Retinal pigment epithelial cell (primary cell): ENCODE measurements around the gene LMNTD1.
A peak's percentile ranks its signal among the peaks of the same experiment; 100 is the strongest.

Experiments used
- DNase-seq: peaks from one replicate; pipeline ENCODE4 v3.0.0-alpha.2; 2010; ENCODE audit warnings: low read depth
- H3K4me3 ChIP-seq: 2 replicates; pipeline ENCODE4 v1.5.1; 2011; ENCODE audit warnings: mild to moderate bottlenecking, low read length, control low read depth, moderate library complexity
- TF ChIP-seq, protein P1 (sequence below): conservative IDR thresholded peaks from 2 replicates; pipeline ENCODE4 v1.5.1; 2011; ENCODE audit warnings: low read depth, low read length, control low read depth, inconsistent platforms

The LMNTD1 gene

DNA sequence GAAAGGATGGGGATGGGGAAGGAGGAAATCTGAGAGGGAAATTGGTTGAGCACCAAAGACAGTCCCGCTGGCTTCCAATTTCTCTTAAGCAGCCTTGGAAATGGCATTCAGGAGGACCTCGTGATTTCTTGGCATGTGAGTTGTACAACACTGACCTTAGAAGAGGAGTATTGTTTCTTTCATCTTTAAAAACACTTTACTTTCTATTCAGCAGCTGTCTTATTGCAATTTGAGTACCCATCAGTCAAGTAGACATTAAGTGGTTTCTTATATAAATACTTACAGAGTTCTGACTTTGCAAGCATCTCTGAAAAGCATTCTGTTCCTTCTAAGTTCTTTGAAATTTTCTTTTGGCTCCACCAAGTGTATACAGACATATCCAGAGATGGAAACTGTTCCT, 83.2 kb downstream of the LMNTD1 start:
- DNase-seq = no peak
- TF ChIP-seq, protein P1, sequence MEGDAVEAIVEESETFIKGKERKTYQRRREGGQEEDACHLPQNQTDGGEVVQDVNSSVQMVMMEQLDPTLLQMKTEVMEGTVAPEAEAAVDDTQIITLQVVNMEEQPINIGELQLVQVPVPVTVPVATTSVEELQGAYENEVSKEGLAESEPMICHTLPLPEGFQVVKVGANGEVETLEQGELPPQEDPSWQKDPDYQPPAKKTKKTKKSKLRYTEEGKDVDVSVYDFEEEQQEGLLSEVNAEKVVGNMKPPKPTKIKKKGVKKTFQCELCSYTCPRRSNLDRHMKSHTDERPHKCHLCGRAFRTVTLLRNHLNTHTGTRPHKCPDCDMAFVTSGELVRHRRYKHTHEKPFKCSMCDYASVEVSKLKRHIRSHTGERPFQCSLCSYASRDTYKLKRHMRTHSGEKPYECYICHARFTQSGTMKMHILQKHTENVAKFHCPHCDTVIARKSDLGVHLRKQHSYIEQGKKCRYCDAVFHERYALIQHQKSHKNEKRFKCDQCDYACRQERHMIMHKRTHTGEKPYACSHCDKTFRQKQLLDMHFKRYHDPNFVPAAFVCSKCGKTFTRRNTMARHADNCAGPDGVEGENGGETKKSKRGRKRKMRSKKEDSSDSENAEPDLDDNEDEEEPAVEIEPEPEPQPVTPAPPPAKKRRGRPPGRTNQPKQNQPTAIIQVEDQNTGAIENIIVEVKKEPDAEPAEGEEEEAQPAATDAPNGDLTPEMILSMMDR = no peak
- H3K4me3 ChIP-seq = no peak overlapping the region

DNA sequence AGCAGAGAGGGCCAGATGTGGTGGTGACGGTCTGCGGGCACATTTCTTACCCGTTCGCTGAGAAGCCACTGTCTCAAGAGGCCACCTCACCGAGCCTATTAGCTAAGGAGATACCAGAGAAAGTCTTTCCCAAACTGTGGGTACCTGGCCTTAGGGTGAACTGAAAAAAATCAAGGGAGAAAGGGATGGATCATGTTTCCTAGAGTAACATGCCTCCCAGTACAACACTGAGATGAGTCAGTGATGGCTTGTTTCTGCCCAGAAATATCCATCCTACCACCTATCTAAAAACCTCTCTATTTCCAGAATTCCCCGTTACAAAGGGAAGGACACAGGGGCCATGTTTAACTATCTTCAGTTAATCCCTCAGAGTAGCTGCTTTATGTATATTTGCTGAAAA, 83.7 kb downstream of the LMNTD1 start:
- DNase-seq = no peak
- H3K4me3 ChIP-seq = no peak overlapping the region
- TF ChIP-seq, protein P1 = no peak

- no peak overlapping the region for H3K4me3 ChIP-seq
- DNase-seq = no peak
- TF ChIP-seq, protein P1 = no peak
Observed at GRCh38 chr12:25463521-25463920, 89.6 kb downstream of the LMNTD1 start.

GRCh38 chr12:25463005-25463404, 90.1 kb downstream of the LMNTD1 start:
- TF ChIP-seq, protein P1 = no peak
- H3K4me3 ChIP-seq = no peak overlapping the region
- no peak for DNase-seq

DNA sequence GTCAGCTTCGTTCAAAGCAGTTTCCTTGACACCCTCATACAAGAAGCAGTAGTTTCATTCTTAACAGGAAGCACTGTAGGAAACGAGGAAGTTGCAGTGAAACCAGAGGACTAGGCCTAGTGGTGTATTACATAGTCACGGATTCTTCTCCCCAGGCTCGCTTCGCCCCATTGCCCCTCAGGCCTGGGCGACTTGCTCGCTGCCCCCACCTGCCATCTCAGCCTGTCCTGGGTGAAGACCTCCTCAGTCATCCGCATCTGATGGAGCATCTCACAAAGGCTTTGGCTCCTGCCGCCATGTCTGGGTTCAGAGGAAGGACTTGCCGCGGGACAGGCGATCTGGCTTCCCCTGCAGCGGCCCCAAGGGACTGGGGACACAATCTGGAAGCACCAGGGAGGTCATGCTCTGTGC, 93.5 kb downstream of the LMNTD1 start:
- no peak for DNase-seq
- H3K4me3 ChIP-seq = no peak overlapping the region
- TF ChIP-seq, protein P1 = no peak

- peak overlapping the region; percentile 1 for H3K4me3 ChIP-seq
- DNase-seq = peak; percentile 88
- TF ChIP-seq, protein P1 = no peak
Observed at GRCh38 chr12:25458047-25458552, 95.0 kb downstream of the LMNTD1 start.

GRCh38 chr12:25456474-25456873, 96.6 kb downstream of the LMNTD1 start:
- DNase-seq = no peak
- TF ChIP-seq, protein P1 = no peak
- H3K4me3 ChIP-seq = no peak overlapping the region
